Measurements from ENCODE around the gene ENC1. TPM values are rescaled to one million over a fixed set of nuclear protein-coding genes. Genes with fewer than 3 reads are reported as not detected.

The ENC1 gene
- polyA plus RNA-seq, 1 of the 3 experiments (the other 2 are of a cell fraction), result 20.3 TPM

GRCh38 chr5:74619308-74619707 lies 21.2 kb downstream of the ENC1 start:
- Histone ChIP-seq H3K9ac (no peak overlapping the region), H3K27me3 (ENCODE audit: insufficient read depth) (no peaks in the 10 kb centered on the region), H4K20me1 (ENCODE audit: insufficient read depth) (no peaks in the 10 kb centered on the region), H3F3A (replicated peaks; ENCODE audit: insufficient read depth) (no peaks in the 10 kb centered on the region), H2AFZ (ENCODE audit: low read depth) (no peak overlapping the region), H3K79me2 (ENCODE audit: insufficient read depth) (no peaks in the 10 kb centered on the region), H3K9me2 (no peaks in the 10 kb centered on the region), H3K4me2 (no peak overlapping the region), H3K36me3 (replicated peaks in 1 of 2; ENCODE audit: control insufficient read depth in 1 of 2, insufficient read depth in 2 of 2, low read length in 1 of 2) (no peaks in the 10 kb centered on the region), H3K9me3 (no peaks in the 10 kb centered on the region), H3K4me3 (ENCODE audit: low read depth in 2 of 2, low read length in 1 of 2) (no peak overlapping the region), H3K4me1 (ENCODE audit: control insufficient read depth in 1 of 2, insufficient read depth in 2 of 2, low read depth in 1 of 2, low read length in 1 of 2) (peaks cover 0 to 7% of the 10 kb centered on the region in 2 experiments; a peak in 2 of 4 replicates), H3K27ac (ENCODE audit: low read depth in 2 of 2, low read length in 1 of 2) (no peak overlapping the region)
- ChIA-PET CTCF (interaction anchor here (2.7 kb wide), 1 partner anchor 21 kb away, joined by 10 read pairs; the partner anchor contains the start of gene ENC1), POLR2A (no interaction called here)
- TF ChIP-seq JUND (IDR thresholded peaks at IDR 0.05) (no peak), USF1 (IDR thresholded peaks at IDR 0.05; ENCODE audit: borderline replicate concordance, low read depth) (no peak), TAF1 (IDR thresholded peaks at IDR 0.05; ENCODE audit: borderline replicate concordance, low read depth, low read length) (no peak), NFIC (IDR thresholded peaks at IDR 0.05; ENCODE audit: borderline replicate concordance) (no peak), GABPA (IDR thresholded peaks at IDR 0.05; ENCODE audit: low read depth) (no peak), RXRA (IDR thresholded peaks at IDR 0.05; ENCODE audit: borderline replicate concordance, low read depth) (no peak), IRF3 (IDR thresholded peaks at IDR 0.05; ENCODE audit: low read depth, low read length) (no peak), EP300 (IDR thresholded peaks at IDR 0.05; ENCODE audit: borderline replicate concordance in 1 of 2, low read depth in 1 of 2, low read length in 1 of 2) (no peak), EZH2phosphoT487 (IDR thresholded peaks at IDR 0.05; ENCODE audit: borderline replicate concordance, low read depth) (no peak), MXI1 (IDR thresholded peaks at IDR 0.05; ENCODE audit: low read depth, low read length) (no peak), SIN3A (IDR thresholded peaks at IDR 0.05; ENCODE audit: borderline replicate concordance, low read depth, low read length) (no peak), POLR2AphosphoS5 (IDR thresholded peaks at IDR 0.05; ENCODE audit: low read depth, low read length) (no peak)
- DNase-seq, result no peak
- 42% methylated on average over 1 of the region's 1 CpG for WGBS (ENCODE audit: low lambda C conversion rate)

GRCh38 chr5:74618106-74618505 lies 22.4 kb downstream of the ENC1 start:
- ChIA-PET CTCF (no interaction called here), POLR2A (no interaction called here)
- Histone ChIP-seq H3K79me2 (ENCODE audit: insufficient read depth) (no peaks in the 10 kb centered on the region), H3K4me2 (no peak overlapping the region), H3K4me3 (ENCODE audit: low read depth in 2 of 2, low read length in 1 of 2) (no peak overlapping the region), H3K9ac (no peak overlapping the region), H3K9me2 (no peaks in the 10 kb centered on the region), H3K36me3 (replicated peaks in 1 of 2; ENCODE audit: control insufficient read depth in 1 of 2, insufficient read depth in 2 of 2, low read length in 1 of 2) (no peaks in the 10 kb centered on the region), H3K9me3 (no peaks in the 10 kb centered on the region), H4K20me1 (ENCODE audit: insufficient read depth) (no peaks in the 10 kb centered on the region), H3K27ac (ENCODE audit: low read depth in 2 of 2, low read length in 1 of 2) (no peak overlapping the region), H3F3A (replicated peaks; ENCODE audit: insufficient read depth) (no peaks in the 10 kb centered on the region), H3K27me3 (ENCODE audit: insufficient read depth) (no peaks in the 10 kb centered on the region), H3K4me1 (ENCODE audit: control insufficient read depth in 1 of 2, insufficient read depth in 2 of 2, low read depth in 1 of 2, low read length in 1 of 2) (peaks cover 0 to 7% of the 10 kb centered on the region in 2 experiments; a peak in 2 of 4 replicates), H2AFZ (ENCODE audit: low read depth) (no peak overlapping the region)
- WGBS (ENCODE audit: low lambda C conversion rate), result 95% methylated on average over 5 of the region's 5 CpGs
- no peak for DNase-seq
- TF ChIP-seq ZBTB33 (IDR thresholded peaks at IDR 0.05; ENCODE audit: borderline replicate concordance, low read depth) (no peak), NFIC (IDR thresholded peaks at IDR 0.05; ENCODE audit: borderline replicate concordance) (no peak), RAD21 (IDR thresholded peaks at IDR 0.05; ENCODE audit: low read length) (no peak), PBX3 (IDR thresholded peaks at IDR 0.05) (no peak), CHD2 (IDR thresholded peaks at IDR 0.05; ENCODE audit: low read length, partially characterized antibody) (no peak), RCOR1 (IDR thresholded peaks at IDR 0.05; ENCODE audit: low read length) (no peak), MEF2A (IDR thresholded peaks at IDR 0.05; ENCODE audit: borderline replicate concordance, low read depth) (no peak), TEAD4 (IDR thresholded peaks at IDR 0.05; ENCODE audit: borderline replicate concordance, insufficient read depth) (no peak), USF1 (IDR thresholded peaks at IDR 0.05; ENCODE audit: borderline replicate concordance, low read depth) (no peak), GABPA (IDR thresholded peaks at IDR 0.05; ENCODE audit: low read depth) (no peak), MAX (IDR thresholded peaks at IDR 0.05; ENCODE audit: low read depth) (no peak), FOSL2 (IDR thresholded peaks at IDR 0.05; ENCODE audit: borderline replicate concordance, low read depth) (no peak)
